Activated CD4-positive, alpha-beta T cell treated with anti-CD3 and anti-CD28 coated beads, Interleukin-2, amount 10 ng/mL, durations not matched to agents 24 days and 14 days (primary cell): ENCODE data around the gene UGT2B11. TPM values are rescaled to one million over a fixed set of nuclear protein-coding genes. Genes with fewer than 3 reads are reported as not detected.

Source experiments
- total RNA-seq: library from RNA; stranded (reverse); gene quantifications from 2 replicates; pipeline ENCODE4 v1.2.3, GENCODE V29; 2022

The UGT2B11 gene
- total RNA-seq, 1 donor from 2014 or later = not detected

Other genes with a start within 250 kb of the UGT2B11 start
- gene UGT2B7, start 118.3 kb downstream of the UGT2B11 start, total RNA-seq = not detected in 2 replicates
- gene UGT2B28, start 65.7 kb upstream of the UGT2B11 start, total RNA-seq = not detected in 2 replicates